NCI-H1092 treated with DMSO at 0.1 percent for 48 hours (cell line): ENCODE results near the gene CCDC188.

Experiments
- DNase-seq: peaks from one replicate; lab custom pipeline; 2025; lab: John Stamatoyannopoulos, UW

CCDC188 gene

GRCh38 chr22:20150381-20151275 lies at the start of gene CCDC188:
Gene CCDC188 (minus strand): TSS chr22:20151055. CDS start chr22:20150986, 69 bp downstream.
- DNase-seq = no peak

- no peak for DNase-seq
Measured at GRCh38 chr22:20199906-20200305, 49.1 kb upstream of the CCDC188 start.

GRCh38 chr22:20199413-20199842 lies 48.6 kb upstream of the CCDC188 start:
- no peak for DNase-seq

- no peak for DNase-seq
Measured at GRCh38 chr22:20198557-20199319, 47.9 kb upstream of the CCDC188 start.

DNA sequence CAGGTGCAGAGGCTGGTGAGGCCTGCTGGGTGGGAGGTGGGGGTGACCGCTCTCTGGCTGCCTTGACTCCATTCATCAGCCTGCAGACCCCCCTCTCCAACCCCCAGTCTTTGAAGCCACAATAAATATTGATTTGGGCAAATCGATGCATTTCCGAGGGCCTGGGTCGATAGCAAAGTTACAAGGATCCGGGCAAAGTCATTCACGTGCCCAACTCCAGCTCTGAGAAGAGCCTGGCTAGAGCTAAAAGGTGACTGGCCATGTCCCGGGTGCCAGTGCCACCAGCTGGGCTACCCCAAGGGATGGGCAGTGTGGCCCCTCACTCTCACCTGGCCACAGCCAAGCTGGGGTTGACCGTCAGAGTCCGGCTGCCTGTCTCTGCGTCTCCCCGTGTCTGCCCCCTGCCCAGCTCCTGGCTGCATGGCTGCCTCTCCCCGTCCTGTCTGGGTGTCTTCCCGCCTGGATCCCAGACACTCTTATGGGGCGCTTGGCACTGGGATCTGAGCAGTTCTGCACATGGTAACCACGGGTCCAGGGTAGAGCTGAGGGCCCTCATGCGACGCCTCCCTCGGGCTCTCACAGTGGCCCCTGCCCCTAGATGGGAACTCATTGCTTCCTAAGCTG lies 46.7 kb upstream of the CCDC188 start:
- no peak for DNase-seq

GRCh38 chr22:20196094-20196842 lies 45.4 kb upstream of the CCDC188 start:
- no peak for DNase-seq

DNA sequence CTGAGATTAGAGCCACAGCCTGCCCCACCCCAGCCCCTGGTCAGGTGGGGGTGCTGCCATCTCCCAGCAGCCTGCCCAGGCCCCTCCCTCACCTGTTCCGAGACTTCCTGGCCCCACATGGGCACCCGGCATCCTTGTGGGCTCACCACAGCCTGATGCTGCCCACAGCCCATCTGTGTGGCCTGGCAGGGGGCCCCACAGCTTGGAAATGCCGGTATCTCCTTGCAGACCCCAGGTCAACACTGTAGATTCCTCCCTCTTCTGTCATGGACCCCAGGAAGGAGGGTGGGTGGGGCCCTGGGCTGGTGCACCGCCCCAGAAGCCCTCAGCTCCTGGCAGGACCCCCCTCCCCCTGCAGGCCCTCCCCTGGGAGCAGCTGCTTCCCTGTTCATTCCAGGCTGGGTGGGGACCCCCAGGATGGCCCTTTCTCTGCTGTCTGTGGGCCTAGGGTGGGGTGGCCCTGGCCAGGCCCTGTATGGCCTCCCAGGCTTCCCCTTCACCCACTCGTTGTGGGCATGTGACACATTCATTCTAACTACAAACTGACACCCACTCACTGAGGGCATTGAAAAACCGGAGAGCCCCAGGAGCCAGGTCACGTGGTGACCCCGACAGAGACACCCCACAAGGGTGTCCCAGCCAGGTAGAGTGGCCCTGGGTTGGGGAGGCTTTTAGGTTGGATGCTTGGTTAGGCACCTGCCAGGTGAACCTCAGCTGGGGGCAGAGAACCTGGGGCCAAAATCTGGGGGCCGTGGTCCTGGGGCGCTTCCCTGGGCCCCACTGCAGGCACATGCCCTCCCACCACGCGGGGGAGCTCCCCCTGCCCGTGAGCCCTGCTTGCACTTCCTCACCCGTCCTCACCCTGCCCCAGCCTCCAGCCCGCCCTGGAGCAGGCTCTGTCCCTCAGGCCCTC lies 44.1 kb upstream of the CCDC188 start:
- DNase-seq = no peak

- no peak for DNase-seq
Measured at GRCh38 chr22:20193761-20194494, 43.1 kb upstream of the CCDC188 start.

DNA sequence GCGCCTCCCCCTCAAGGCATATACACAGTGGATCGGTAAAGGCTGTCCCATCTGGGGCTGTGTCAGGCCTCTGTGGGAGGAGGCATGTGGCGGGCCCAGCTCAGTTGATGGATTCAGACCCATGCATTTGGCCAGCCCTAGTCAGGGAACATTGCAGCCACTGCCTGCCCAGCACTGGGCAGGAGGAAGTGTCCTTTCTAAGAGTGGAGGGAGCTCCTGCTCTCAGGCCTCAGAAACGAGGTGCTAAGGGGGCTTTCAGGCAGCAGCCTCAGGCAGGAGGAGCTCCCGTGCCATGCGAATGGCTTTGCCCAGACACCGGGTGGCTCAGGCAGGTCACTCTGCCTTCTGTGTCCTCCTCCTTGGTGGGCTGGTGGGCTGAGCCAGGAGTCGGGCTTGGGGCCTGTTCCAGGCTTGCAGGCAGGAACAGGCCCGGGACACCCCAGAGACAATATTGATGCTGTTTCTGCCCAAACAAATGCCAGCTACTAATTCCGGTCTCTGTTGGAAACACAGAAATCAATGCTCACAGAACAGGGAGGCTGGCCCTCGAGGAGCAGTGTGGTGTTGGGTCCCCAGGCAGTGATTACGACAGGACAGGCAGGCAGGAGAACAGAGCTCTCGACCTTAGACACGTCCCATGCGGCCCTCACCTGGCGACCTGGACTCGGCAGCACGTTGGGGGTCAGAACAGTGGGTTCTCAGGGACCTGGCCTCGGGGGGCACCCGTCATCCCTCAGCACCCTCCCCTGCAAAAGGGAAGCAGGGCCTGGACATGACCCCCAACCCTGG lies 42.3 kb upstream of the CCDC188 start:
- no peak for DNase-seq

DNA sequence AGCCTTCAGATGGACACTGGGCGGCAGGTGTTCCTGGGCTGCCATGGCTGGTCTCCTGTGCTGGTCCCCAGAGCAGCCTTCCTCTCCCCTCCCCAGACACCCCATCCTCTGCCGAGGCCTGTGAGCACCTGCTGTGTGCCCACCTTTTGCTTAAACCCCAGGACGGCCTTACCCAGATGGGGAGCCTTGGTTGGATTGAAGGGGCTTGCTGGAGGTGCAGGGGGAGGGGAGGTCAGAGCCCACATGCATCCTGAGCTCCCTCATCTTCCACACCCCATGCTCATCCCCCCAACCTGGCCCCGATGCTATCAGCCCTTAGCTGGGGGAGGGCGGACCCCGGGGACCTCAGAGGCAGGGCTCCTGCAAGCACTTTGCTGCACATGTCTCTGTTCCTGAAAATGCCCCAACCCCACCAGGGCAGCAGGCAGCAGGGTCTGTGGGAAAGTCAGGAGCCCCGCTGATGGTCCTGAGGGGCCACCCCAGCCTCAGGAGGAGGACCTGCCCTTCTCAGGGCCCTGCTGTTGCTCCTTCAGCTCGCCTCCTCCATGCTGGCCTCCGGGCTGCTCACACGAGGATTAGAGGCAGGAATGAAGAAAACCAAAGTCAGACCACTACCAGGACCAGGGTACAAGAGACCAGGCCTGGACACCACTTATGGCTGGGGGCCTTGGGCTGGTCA lies 41.6 kb upstream of the CCDC188 start:
- DNase-seq = no peak

- DNase-seq = no peak
Measured at GRCh38 chr22:20191803-20192202, 40.9 kb upstream of the CCDC188 start.

DNA sequence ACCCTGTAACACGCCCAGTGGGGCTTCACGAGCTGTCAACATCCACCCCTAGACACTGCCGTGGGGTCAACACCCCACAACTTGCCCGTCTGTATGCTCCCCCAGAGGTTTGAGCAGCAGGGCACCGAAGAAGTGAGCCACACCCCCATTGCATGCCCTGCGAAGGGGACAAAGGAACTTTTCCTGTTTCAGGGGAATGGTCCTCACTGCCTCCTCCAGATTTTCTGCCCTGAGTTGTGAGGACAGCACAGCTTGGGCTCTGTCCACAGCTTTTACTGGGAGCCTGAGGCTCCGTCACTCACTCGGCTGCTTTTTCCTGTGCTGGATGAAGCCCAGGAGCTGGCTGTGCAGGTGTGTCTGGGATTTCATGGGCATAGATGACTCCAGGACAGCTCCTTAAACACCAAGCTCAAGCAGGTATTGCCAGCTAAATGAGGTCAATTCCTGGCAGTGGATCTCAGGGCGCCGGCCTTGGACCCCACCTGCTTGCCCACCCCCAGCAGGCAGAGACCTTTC lies 40.2 kb upstream of the CCDC188 start:
- DNase-seq = no peak

- no peak for DNase-seq
Measured at GRCh38 chr22:20188567-20188877, 37.7 kb upstream of the CCDC188 start.

- no peak for DNase-seq
Measured at GRCh38 chr22:20187777-20188566, 37.1 kb upstream of the CCDC188 start.

- DNase-seq = no peak
Measured at GRCh38 chr22:20186871-20187546, 36.2 kb upstream of the CCDC188 start.

DNA sequence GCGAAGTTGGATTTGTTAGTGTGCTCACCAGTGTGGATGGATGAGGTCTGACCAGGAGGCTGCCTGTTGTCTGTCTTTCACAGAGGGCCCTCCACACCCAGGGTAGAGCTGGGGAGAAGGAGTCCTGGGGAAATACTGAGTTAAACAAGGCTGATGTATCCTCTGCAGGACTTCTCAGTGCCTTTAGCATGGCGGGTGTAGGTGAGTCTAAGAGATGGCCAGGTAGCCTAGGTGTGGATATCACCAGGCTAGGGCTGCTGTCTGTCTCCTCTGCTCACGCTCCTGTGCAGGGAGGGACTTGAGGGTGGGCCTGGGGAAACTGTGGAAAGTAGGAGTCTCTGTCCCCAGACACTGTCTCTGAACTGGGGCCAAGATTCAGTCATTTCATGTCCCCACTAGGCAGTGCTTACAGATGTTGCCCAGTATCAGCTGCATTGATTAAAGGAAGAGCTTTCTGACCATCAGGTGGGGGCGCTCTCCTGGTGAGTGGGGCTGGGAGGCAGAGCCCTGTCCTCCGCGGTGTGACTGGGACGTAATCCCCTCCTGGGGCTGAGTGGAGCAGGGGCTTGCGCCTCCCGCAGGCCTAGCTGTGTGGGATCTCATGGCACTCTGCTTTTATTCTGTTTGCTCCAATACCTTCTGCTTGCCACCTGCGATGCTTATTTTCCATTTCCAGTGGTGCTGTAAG lies 35.5 kb upstream of the CCDC188 start:
- no peak for DNase-seq

DNA sequence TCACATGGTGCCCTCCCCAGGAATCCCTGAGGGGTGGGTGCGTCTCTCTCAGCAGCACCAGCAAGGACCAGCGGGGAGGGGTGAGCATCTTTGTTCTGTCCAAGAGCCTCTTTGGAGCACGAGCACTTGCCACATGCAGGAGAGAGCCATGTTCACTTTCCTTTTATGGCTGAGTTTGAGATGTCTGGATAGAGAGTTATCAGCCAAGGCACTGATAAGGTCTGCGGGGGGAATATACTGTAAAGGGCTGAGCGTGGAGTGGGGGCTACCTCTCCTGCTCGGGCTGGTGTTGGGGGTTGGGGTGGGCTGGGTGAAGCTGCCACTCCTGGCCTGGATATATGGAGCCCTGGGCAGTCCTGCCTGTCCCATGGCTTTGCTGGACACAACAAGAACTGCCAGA lies 34.9 kb upstream of the CCDC188 start:
- no peak for DNase-seq
